Spleen (tissue), 7 donors: Measurements from ENCODE around the gene SP100.

Experiments
- POLR2A ChIP-seq, 3 donors: fragments of 450-650 bp; IDR thresholded peaks; one replicate each; pipeline ENCODE4 v1.5.1; 2017; ENCODE audit warnings: antibody characterized with exemption in 3 of 3, mild to moderate bottlenecking in 1 of 3
- TF ChIP-seq, protein P1 (sequence below), 11 experiments: fragments of 200-600 bp in 7 of 11; fragments of 450-650 bp in 4 of 11; sonication (generic) in 4 of 11; IDR thresholded peaks in 8 of 11; conservative IDR thresholded peaks in 3 of 11; 1 replicate in 7 of 11; 2 replicates in 4 of 11; pipeline versions ENCODE4 v1.4.0 to v1.8.0; 2016 to 2021; ENCODE audit warnings: antibody characterized with exemption in 11 of 11, inconsistent platforms in 4 of 11, mild to moderate bottlenecking in 1 of 11
- donor health status: DM: no; HTN: no; CAD: no; lungs with moderate emphysema.
- donor health status: DM: no; HTN: no; CAD: no.
- donor health status: DM: no; HTN: no; CAD: no.

DNA sequence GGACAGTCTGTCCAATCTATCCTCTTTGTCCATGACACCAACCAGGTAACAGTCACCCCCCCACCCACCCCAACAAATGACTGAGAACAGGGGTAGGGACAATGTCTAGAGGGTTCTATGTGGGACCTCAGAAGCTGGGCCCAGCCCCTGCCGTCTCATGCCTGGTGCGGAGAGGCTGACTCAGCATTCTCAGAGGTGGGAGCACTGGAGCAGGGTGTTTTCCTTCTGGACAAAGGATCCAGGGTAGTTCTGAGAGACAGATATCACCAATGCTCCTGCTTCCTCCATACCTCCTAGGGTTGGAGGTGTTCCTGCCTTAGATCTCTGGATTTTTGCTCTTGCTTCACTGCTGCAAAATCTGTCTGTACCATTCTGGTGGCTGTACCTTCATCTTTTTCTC is 33.9 kb upstream of the SP100 start:
- TF ChIP-seq, protein P1, sequence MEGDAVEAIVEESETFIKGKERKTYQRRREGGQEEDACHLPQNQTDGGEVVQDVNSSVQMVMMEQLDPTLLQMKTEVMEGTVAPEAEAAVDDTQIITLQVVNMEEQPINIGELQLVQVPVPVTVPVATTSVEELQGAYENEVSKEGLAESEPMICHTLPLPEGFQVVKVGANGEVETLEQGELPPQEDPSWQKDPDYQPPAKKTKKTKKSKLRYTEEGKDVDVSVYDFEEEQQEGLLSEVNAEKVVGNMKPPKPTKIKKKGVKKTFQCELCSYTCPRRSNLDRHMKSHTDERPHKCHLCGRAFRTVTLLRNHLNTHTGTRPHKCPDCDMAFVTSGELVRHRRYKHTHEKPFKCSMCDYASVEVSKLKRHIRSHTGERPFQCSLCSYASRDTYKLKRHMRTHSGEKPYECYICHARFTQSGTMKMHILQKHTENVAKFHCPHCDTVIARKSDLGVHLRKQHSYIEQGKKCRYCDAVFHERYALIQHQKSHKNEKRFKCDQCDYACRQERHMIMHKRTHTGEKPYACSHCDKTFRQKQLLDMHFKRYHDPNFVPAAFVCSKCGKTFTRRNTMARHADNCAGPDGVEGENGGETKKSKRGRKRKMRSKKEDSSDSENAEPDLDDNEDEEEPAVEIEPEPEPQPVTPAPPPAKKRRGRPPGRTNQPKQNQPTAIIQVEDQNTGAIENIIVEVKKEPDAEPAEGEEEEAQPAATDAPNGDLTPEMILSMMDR (IDR thresholded peaks at IDR 0.05 in 8 of 11, conservative IDR thresholded peaks at IDR 0.05 in 3 of 11): no peak
- TF ChIP-seq POLR2A (IDR thresholded peaks at IDR 0.05): no peak
